NCI-H1417 treated with DMSO at 0.1 percent for 48 hours (cell line): ENCODE data around the gene PROX1.

Experiments used
- DNase-seq: peaks from one replicate; lab custom pipeline; 2025; lab: John Stamatoyannopoulos, UW

PROX1 gene

DNA sequence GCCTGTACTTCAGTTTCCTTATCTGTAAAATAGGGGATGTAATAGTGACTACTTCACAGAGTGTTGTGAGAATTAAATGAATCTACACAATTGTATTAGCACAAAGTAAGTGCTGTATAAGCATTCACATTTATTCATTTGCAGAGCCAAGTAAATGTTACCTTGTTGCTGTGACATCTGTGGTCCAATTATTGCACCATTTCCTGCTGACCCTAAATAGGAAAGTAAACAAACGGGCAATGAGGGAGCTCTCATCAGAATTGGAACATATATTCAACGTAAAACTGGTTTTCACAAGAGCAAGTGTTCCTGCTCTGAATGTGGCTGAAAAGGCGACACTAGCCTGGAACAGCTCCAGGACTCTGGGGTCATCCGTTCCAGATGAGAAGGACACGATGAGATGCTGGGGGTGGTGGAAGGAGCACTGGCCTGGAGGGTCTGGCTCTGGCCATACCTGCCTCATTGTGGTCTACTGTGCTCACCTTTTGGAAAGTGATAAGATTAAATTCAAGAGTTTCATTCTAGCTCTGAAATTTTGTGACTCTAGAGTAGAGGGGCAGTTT lies 34.5 kb downstream of the PROX1 start:
- peak; percentile 19 for DNase-seq

DNA sequence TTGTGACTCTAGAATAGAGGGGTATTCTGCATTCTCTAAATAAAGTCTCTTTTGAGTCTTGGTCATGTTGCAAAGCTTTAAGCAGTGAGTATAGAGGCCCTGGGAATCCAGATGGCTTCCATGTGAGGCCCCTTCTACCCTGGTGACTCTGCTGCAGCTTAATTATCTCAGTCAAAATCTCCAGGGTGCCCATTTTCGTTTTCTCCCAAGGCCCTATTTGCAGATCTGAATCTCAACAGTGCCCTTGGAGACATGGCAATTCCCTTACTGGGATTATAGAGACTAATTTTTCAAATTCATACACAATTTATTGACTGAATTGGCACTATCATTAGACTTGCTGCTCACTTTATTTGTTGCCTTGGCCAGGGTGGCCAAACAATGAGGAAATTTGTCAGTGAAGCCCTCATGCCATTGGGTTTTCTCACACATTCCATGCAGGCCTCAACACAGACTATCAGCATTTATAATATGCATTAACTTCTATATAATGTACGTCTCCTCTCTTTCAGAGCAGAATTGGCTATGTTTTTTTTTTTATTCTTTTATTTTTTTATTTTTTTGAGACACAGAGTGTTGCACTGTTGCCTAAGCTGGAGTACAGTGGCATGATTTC lies 35.1 kb downstream of the PROX1 start:
- no peak for DNase-seq

DNA sequence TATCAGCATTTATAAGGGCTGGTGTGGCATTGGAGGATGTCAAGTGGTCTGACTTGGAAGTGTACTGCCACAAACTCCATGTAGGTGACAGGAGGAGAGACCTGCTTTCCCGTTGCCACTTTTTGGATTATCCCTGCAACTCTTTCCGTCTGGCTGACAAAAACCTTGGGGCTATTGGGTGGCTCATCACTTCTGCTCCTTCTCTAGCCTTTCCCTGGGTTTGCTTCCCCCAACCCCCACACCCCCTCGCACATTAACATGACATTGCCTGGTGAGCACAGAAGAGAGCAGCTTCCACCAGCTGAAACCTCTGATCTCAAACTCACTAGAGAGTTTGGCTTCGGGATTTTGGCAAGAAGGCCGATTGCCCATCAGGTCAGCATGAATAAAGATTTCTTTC lies 39.2 kb downstream of the PROX1 start:
- no peak for DNase-seq

DNA sequence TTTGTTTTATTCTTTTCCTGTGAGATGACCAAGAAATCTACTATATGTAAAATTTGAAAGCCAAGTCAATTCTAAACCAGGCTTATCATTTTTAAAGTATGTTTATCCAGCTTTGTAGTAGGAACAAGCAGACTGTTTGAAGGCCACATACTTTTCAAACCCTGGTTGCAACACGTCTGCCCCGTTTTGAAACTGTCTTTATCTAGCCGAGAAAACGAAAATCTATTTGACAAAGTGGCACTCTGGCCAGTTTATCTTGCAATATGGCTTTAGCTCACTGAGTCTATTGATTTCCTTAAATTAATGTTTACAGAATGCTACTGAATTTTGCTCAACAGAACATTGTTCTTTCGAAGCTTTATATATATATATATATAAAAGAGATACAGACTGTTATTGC lies 39.7 kb downstream of the PROX1 start:
- no peak for DNase-seq

DNA sequence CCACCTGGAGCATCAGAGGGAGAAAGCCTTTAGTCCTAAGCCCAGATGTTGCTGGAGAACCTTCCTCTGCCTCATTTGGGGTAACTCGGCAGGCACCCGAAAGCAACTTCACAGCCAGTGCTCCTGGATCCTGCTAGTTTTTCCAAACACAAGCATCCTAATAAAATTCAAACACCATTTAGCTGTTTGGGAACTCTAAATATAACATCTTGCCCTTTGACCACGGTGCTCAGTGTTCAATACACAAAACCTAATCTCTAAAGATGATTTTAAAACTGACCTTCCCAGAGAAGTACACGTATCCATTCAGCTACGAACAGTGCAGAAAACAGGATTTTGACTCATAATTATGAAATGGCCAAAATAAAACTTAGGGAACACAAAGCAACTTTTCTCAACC lies 40.3 kb downstream of the PROX1 start:
- DNase-seq = no peak

DNA sequence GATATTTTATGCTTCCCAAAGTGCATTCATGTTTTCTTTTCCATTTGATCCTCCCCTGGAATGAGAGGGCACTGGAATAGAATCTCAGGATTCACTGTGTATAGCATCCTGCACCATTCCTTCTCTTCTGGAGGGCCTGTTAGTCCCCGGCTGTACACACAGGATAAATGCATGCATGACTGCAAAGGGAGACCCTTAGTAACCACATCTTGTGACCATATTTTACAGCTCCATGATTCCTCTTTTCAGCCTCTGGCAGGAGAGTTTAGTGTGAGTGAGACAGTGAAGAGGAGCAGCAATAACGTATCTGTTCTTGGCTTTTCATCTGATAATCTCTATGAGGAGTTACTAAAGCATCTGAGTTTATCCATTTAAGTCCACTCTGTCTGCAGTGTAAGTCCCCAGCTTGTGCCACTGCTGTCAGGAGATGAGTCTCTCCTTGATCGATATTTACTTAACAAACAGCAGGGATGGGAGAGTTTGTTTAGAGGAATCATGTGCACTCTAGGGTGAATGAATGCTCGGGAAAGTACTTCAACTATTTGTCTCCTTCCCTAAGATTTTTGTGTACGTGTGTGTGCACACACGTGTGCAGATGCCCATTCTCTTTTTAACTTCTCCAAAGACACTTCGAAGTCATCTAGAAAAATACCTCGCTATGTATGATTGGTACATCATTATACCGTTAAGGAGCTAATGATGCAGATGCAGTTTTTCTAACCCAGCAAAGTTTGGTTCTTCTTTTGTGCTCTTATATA lies 41.1 kb downstream of the PROX1 start:
- DNase-seq = no peak

DNA sequence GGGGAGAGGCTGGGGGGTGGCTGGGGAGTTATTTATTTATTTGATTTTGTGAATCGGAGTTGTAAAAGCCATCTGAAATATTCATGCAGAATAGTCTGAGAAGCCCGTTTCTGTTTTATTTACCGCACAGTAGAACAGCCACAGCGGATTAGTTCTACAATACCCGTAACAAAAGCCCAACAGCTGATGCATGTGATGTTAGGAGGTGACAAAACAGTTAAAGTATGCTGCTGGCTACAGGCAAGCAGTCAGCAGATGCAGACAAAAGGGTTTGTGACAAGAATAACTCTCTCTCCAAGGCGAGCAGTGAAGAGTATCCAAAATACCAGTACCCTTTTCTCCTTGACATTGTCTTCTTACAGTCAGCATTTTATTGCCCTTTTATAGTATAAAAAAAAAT lies 42.0 kb downstream of the PROX1 start:
- DNase-seq = no peak

DNA sequence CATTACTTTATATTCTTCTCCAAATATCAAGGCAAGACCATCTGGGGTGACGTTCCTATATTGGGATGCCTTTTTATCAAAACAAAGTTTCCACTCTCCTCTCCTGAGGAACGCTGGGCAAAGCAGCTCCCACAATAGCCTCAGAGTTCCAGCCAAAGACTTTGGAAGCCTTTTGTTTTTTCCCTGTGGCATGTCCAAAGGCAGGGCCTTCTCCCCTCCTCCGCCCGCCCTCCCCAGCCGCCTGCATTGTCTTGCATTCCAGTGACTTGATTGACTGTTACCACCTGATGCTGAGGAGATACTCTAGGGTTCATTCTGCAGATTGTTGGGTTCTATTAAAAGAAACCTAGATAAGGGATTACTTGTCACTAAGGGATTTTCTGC lies 43.5 kb downstream of the PROX1 start:
- no peak for DNase-seq

DNA sequence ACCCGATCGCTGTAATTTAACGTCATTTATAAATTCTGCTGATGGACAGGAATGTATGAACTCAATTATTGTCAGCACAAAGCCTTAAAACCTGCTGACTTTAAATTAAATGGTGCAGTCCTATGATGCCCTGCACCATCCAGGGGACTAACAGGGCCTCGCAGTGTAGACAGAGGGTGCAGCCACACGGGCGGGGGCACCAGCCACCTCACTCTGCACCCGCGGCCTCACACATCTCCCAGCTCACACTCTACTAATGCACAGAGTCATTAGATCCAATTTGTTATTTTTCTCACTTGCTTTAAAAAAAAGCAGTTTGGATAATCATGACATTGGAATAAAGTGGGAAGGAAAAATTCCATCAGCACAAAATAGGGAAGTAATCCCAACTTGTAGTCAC lies 49.7 kb downstream of the PROX1 start:
- DNase-seq = no peak

DNA sequence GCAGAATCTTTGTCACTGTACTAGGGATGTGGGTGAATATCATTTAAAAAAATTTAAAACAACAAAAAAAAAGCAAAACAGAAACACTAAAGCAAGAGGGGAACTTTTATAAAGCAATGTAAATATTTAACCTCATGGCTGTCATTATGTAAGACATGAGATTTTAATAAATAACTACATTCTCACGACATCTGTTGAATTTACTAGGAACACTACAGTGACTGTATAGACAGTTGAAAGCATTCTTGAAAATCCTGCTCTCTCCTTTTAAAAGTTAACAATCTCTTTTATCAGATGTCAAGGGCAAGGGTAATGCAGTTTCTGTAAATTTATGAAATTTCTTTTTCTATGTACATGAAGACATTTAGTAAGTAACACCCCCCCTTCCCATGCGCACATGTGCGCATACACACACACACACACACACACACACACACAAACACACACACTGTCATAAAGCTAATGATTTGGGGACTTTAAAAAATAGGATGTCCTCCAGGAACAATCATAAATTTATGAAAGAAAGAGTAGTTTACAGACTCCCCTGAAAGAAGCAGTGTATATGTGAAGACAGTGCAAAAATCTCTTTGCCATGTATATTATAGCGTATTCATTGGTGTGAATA lies 51.7 kb downstream of the PROX1 start:
- DNase-seq = no peak

DNA sequence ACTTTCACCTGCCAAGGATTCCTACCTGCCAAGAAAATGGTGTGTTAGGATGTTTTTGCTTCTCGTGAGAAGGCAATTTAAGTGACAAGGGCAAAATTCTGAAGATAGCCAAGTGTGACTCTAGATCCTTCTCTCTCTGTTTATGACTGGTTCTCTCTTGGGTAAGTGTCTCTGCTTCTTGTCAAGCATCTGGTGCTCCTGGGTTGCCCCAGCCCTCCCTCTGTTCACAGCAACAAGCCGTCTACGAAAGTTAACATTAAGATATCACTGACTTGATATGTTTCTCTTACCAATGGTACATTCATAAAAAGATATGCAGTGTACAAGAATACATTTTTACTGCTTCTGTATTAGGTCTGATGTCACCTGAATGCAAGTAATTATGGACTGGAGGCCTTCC lies 55.4 kb downstream of the PROX1 start:
- no peak for DNase-seq

DNA sequence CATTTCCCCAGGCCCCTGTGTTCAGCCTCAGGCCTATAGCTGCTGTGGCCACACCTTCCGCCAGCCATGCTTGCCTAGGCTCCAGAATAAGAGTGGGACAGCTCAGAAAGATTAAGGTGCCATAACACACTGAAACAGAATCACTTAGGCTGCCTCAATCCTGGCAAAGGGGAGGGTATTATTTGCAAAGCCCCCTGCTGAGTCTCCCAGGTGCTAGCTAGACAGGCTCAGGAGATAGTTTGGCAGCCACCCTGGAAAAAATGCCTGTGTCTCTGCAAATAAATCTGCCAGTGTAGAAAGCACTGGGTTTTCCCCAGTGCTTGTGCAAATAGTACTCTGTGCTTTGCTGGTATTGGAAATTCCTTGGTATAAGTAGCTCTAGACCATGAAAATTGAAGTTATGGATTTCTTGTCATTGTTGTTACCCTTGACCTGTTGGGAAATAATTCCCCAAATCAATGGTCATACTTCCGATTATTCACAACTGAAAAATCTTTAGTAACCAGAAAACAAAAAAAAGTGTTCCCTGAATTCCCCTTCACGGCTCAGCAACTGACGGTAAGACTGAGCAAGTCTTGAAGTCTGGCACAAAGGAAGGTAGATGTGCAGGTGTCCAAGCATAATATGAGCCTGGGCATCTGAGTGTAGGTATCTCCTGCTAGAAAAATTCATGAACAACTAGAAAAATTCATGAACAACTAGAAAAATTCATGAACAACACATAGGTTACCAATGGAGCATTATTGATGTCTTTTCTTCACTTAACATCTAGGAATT lies 56.9 kb downstream of the PROX1 start:
- DNase-seq = no peak

DNA sequence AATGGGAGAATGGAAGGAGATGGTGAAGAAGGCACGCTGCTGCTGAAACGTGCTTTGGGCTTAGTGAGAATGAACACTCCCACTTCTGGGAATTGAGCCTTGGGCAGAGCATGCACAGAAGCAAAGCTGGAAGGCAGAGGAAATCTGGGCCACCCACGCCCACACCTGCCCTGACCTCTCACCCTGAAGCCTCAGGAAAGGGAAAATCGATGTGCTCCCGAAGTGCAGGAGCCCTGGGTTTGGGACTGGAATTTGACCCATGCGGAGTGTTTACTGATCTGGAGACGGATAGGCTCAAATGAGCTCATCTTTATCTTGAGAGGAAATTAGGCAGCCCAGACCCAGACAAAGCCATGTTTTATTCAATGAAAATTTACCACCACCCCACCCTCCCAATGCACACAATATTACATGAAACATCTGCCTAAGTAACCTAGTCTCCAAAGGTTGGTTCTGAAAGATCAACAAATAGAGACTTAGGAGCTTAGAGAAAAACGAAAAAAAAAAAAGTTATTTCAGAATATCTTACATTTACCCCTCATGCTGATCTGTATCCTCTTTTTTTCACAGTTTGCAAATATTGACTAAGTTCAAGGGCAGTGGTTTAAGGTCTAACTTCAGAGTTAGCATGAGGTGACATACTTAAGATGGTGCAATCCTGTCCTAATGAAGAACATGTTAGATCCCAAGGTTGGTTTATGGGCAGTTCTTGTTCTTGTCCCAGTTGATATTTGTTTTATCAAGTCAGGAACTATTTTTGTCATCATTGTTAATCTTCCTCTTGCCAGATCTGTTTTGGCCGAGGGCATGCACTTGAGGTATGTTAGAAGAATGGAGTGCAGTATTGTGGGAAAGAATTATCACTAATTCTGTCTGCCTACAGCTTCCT lies 63.0 kb downstream of the PROX1 start:
- no peak for DNase-seq

DNA sequence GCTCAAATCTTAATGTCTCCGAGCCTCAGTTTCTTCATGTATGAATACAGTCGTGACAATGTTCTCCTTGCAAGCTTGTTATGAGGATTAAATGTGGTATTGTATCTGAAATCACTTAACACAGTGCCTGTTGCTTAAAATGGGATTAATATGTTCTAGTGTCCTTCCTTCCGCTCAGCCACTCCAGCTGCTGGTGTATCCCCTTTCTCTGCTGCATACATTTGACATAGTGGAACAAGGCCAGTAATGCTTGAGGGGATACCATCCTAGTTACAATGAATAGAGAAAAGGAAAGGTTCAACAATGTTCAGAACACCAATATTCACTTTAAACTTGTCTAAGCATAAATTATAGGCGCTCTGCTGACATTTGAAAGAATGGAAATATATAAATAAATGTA lies 64.0 kb downstream of the PROX1 start:
- no peak for DNase-seq

DNA sequence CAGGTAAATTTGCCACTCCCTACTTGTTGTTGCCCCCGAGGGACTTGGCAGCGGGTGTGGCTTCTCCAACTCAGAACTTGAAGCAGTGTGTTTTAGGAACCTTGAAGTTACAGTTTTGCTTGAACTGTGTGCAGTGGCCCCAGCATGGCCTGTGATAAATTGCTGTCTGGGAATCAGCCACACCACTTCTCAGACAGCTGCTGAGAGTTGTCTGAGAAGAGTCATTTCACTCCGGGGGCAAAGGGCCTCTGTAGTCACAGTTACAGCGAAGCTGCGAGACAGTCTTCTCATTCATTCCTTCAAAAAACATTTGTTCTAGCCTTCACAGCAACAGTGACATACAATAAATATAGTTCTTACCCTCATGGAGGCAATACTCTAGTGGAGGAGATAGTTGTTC lies 70.3 kb downstream of the PROX1 start:
- DNase-seq = no peak

DNA sequence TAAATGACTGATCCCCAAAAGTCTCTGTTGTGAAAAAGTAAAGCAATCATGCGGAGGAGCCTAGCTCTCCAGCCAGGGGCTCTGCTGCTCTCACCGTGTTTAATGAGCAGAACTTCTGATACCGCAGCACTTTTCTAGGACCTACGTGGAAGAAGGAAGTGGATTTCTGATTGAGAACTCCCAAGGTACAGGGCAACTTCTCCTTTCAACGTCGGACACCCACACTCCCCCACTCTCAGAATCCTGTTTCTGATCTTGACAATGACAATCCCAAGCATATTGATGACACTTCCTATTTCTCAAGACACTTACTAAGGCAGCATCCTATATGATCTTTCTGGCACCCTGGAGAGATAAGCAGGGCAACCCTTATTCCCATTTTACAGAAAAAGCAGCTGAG lies 78.4 kb downstream of the PROX1 start:
- DNase-seq = no peak

DNA sequence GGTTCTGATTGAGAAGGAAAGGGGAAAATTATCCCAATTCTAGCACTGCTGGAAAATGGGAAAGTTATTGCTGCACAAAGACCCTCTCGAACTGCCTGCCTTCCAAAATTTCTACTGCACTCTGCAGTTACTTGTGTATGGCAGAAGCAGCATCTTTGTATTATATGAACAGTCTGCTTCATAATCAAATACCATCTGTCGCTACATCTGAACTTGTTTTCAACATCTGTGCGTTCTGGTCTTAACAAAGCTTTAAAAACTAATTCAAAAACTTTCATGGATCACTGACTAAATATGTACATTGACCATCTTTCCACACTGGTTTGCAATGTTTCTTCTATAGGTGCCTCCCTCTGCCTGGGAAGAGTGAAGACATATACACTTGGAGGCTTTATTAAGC lies 79.2 kb downstream of the PROX1 start:
- DNase-seq = no peak

DNA sequence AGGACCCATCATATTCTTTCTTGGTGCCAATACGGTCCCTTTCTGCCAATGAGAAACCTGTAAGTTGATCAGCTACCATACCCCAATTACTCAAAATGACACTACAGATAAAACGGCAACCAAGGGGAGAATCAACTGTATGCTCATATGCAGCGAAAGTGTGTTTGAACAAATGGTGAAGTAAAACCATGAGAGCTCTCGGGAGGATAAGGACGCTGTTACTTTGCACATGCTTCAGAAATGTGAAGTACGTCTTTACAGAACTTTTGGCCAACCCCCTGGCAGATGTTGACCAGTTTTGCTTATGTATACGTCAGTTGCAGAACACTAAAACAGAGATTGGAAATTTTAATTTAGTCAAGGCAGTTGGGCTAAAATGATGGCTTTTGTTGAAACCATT lies 79.6 kb downstream of the PROX1 start:
- no peak for DNase-seq

DNA sequence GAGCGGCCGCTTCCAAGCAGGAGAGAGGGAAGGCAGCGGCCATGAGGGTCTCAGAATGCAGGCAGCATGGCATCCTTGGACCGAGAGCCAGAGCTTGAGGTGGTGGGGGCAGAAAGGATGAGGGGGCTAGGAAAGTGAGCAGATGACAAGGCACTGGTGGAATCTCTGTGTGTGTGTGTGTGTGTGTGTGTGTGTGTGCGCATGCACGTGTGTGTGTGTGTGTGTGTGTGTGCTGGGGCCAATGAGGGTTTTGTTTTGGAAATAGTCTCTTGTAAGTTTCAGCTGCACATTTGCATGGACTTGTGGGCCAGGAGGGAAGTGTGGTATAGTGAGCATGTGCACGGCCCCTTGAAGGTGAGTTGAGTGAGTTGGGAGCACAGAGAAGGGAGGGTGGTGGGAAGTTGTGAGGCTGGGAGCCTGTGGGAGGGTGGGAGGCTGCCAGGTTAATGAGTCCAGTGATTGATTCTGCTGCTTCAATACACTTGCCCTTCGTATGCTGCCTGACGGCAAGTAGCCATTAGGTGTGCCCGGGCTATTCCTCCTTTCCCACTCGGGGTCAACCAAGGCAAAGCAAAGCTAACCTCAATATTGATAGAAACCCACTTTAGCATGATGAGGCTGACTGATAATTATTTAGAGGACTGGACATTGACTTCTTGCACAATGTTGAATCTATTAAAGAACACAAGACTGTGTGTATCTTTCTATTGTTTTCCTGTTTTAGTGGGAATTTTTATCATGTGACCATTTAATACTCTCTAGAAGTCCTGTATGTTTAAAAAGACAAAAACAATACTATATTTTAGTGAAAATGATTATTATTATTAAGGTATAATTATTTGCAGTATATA lies 80.3 kb downstream of the PROX1 start:
- DNase-seq = no peak

DNA sequence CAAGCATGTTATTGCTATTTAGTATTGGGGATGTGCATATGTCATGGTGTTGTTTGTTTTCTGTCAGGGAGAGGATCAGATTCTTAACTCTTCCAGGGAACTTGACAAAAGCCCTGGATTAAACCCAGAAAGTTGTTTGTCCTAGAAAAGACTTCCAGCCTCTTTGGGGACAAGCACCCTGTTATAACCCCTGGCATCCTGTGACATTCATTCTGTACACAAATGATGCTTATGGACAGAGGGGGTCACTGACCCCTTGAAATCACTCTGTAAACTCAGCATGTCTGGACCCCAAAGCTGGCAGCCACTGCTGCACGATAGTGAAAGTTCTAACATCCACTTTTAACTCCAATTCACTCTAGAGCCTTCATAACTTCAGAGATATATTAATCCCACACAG lies 81.2 kb downstream of the PROX1 start:
- DNase-seq = no peak

DNA sequence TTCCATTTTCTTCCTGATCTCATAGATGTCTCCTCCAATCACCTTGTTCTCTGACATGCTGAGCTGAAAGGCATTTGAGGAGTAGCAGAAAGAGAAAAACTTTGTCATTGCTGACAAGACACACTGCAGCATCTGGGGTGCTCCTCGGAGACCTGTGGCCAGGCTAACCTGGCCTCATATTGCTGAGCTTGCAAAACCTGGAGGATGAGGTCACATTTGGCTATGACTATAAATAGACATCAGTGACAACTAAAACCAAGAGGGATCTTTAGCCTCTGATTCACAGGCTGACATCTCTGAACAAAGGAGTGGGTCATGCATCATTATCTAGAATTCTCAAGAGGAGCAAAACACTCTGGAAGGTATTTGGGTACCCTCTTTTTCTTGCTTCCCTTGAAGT lies 83.7 kb downstream of the PROX1 start:
- no peak for DNase-seq
